ENCODE measurements around the gene PCLAF.

PCLAF gene

DNA sequence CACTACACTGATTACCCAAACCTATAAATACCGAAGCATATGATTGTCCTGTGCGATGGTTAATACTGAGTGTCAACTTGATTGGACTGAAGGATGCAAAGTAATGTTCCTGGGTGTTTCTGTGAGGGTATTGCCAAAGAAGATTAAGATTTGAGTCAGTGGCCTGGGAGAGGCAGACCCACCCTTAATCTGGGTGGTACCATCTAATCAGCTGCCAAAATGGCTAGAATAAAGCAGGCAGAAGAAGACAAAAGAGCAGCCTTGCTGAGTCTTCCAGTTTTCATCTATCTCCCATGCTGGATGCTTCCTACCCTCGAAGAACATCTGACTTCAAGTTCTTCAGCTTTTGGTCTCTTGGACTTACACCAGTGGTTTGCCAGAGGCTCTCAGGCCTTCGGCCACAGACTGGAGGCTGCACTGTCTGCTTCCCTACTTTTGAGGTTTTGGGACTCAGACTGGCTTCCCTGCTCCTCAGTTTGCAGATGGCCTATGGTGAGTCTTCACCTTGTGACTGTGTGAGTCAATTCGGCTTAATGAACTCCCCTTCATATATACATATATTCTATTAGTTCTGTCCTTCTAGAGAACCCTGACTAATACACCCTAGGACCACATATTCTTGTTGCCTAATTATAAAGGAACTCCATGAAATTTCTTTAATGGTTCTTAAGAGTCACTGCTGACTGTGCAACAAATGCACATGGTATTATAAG, 56.9 kb downstream of the PCLAF start:
- DNase-seq (ENCODE audit: low read depth, low spot score): no peak

DNA sequence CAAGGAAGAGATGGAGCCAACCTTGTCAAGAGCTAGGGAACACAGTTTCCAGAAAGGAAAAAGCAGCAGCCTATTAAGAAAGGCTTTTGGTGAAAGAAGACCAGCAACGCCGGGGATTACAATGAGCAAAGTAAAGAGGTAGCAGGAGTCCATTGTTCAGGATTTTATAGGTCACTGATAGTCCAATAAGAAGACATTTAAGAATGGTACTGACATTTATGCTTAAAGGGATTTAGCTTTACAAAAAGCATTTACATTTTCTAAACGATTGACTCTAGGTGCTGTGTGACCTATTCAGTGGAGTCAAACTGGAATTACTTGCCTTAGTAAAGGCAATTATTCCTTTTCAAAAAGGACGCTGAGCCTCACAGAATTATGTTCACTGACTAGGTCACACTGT, 66.0 kb downstream of the PCLAF start:
- DNase-seq (ENCODE audit: low read depth, low spot score): no peak

DNA sequence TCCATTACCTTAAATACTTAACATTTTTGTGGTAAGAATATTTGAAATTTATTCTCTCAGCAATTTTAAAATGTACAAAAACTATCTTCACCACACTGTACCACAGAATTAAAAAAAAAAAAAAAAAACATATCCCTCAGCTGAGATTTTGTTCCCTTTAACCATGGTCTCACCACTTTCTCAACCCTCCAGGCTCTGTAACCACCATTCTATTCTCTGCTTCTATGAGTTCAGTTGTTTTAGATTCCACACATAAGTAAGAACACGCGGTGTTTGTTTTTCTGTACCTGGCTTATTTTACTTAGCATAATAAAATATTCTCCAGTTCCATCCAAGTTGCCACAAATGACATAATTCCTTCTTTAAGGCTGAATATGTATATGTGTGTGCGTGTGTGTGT, 66.8 kb downstream of the PCLAF start:
- DNase-seq (ENCODE audit: low read depth, low spot score): no peak

Data from brain pericyte (primary cell).